ENCODE results near the gene LY6G5B. TPM values are rescaled to one million over a fixed set of nuclear protein-coding genes. Genes with fewer than 3 reads are reported as not detected.

Gene LY6G5B
- total and polyA plus RNA-seq, 7 donors: 1.7 to 8.4 (median 2.9) TPM

GRCh38 chr6:31683591-31683990, 13.8 kb downstream of the LY6G5B start:
- Histone ChIP-seq H3K36me3 (ENCODE audit: insufficient read depth in 1 of 2, low read depth in 1 of 2) (peaks cover 0 to 46% of the 10 kb centered on the region in 2 donors), H3K4me1 (peaks cover 8% of the 10 kb centered on the region), H3K27ac (no peak overlapping the region), H3K4me3 (no peak overlapping the region), H3K9me3 (no peaks in the 10 kb centered on the region), H3K27me3 (ENCODE audit: insufficient read depth in 3 of 3, low read length in 2 of 3) (no peaks in the 10 kb centered on the region)
- ATAC-seq: no peak
- WGBS, 3 donors: 68 to 82% (median 71%) methylated on average over 13 of the region's 13 CpGs
- TF ChIP-seq CTCF (IDR thresholded peaks at IDR 0.05): no peak
- intact Hi-C loops (cut with DNase I): loop anchor here (5.0 to 10.0 kb wide), 5 partner anchors 84 to 269 kb away; partner anchors contain the start of gene NEU1 (in 1 of the 2)
- DNase-seq: no peak

GRCh38 chr6:31686483-31686882, 16.7 kb downstream of the LY6G5B start:
- 62 to 81% (median 71%) methylated on average over 5 of the region's 5 CpGs for WGBS, 3 donors
- Histone ChIP-seq H3K27me3 (ENCODE audit: insufficient read depth in 3 of 3, low read length in 2 of 3) (no peaks in the 10 kb centered on the region), H3K27ac (no peak overlapping the region), H3K4me3 (no peak overlapping the region), H3K36me3 (ENCODE audit: insufficient read depth in 1 of 2, low read depth in 1 of 2) (peaks cover 9 to 75% of the 10 kb centered on the region in 2 donors), H3K9me3 (no peaks in the 10 kb centered on the region), H3K4me1 (no peaks in the 10 kb centered on the region)
- no peak for ATAC-seq
- no peak for TF ChIP-seq CTCF (IDR thresholded peaks at IDR 0.05)
- DNase-seq: no peak
- intact Hi-C loops (cut with DNase I): loop anchor here (10.0 kb wide), 2 partner anchors 178 to 198 kb away; partner anchors contain the start of gene NEU1 (in 1 of the 2)

GRCh38 chr6:31687321-31687720, 17.5 kb downstream of the LY6G5B start:
- H3K4me1 ChIP-seq: no peaks in the 10 kb centered on the region
- intact Hi-C loops (cut with DNase I): loop anchor here (10.0 kb wide), 2 partner anchors 177 to 197 kb away; partner anchors contain the start of gene NEU1 (in 1 of the 2)
- no peak overlapping the region for H3K4me3 ChIP-seq
- H3K9me3 ChIP-seq: no peaks in the 10 kb centered on the region
- no peak for DNase-seq
- 72 to 81% (median 75%) methylated on average over 8 of the region's 8 CpGs for WGBS, 3 donors
- no peak for TF ChIP-seq CTCF (IDR thresholded peaks at IDR 0.05)
- no peaks in the 10 kb centered on the region for H3K27me3 ChIP-seq (ENCODE audit: insufficient read depth in 3 of 3, low read length in 2 of 3)
- H3K36me3 ChIP-seq (ENCODE audit: insufficient read depth in 1 of 2, low read depth in 1 of 2): peaks cover 10 to 84% of the 10 kb centered on the region in 2 donors
- ATAC-seq: no peak
- H3K27ac ChIP-seq: no peak overlapping the region

DNA sequence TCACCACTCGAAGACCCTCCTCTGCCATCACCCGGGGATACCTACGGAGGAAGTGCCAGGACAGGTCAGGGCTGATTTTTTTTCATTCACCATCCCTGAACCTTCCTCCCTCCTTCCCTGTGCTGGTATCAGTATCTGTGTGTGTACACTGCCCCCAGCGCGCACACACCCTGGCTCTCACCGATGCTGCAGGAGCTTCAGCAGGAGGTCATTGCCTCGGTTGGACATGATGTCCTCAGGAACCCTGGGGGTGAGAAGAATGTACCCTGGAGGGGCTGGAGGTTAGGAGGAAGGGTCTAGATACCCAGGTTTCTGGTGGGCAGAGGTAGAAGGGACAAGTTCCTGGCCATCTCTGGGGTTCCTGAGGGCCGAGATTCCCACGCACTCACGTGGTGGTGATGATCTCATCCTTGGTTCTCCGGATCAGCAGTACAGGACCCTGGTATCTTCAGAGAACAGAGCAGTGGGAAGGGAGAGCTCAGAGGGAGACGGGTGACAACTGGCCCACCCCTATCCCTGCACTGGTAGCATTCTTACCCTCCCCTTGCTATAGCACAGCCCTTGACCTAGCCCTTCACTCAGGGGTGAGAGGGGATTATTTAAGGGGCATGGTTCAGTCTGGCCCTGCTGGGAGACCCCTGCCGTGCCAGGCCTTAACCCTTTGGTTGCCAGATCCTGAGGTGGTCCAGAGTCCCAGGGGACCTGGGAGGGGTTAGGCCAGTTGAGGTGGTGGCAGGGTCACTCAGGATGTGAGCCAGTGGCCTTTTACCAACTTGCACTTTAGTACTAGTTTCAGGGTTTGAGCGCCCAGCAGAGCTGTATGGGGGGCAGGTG, 18.3 kb downstream of the LY6G5B start:
- no peak for ATAC-seq
- DNase-seq: no peak
- intact Hi-C loops (cut with DNase I): loop anchor here (10.0 kb wide), 2 partner anchors 177 to 197 kb away; partner anchors contain the start of gene NEU1 (in 1 of the 2)
- Histone ChIP-seq H3K27ac (no peak overlapping the region), H3K4me1 (no peaks in the 10 kb centered on the region), H3K4me3 (no peak overlapping the region), H3K27me3 (ENCODE audit: insufficient read depth in 3 of 3, low read length in 2 of 3) (no peaks in the 10 kb centered on the region), H3K36me3 (ENCODE audit: insufficient read depth in 1 of 2, low read depth in 1 of 2) (peaks cover 12 to 91% of the 10 kb centered on the region in 2 donors), H3K9me3 (no peaks in the 10 kb centered on the region)
- TF ChIP-seq CTCF (IDR thresholded peaks at IDR 0.05): no peak
- 77 to 79% (median 78%) methylated on average over 14 of the region's 14 CpGs for WGBS, 3 donors
